Smooth muscle cell (in vitro differentiated cells): Measurements from ENCODE around the gene KRT38. TPM values are rescaled to one million over a fixed set of nuclear protein-coding genes. Genes with fewer than 3 reads are reported as not detected.

Experiments used
- DNase-seq: peaks from one replicate; lab custom pipeline; 2025; ENCODE audit not compliant: unreplicated experiment; lab: John Stamatoyannopoulos, UW
- H2AFZ ChIP-seq: fragments of 200-600 bp; sonication (generic); 2 replicates; pipeline ENCODE4 v1.6.0; 2016; ENCODE audit warnings: antibody characterized with exemption, low read depth, mild to moderate bottlenecking
- H3F3A ChIP-seq: fragments of 200-600 bp; sonication (generic); 2 replicates; pipeline ENCODE4 v1.6.0; 2017; ENCODE audit warnings: antibody characterized with exemption, low read depth
- H3K27ac ChIP-seq: fragments of 200-600 bp; sonication (generic); 2 replicates; pipeline ENCODE4 v1.5.1; 2016; ENCODE audit warnings: low read depth, mild to moderate bottlenecking
- H3K27me3 ChIP-seq: fragments of 200-600 bp; sonication (generic); 2 replicates; pipeline ENCODE4 v1.6.1; 2016; ENCODE audit warnings: low read depth, mild to moderate bottlenecking
- H3K36me3 ChIP-seq: fragments of 200-600 bp; sonication (generic); 2 replicates; pipeline ENCODE4 v1.5.1; 2016; ENCODE audit warnings: low read depth
- H3K4me1 ChIP-seq: fragments of 200-600 bp; sonication (generic); 2 replicates; pipeline ENCODE4 v1.5.1; 2016; ENCODE audit warnings: low read depth
- H3K4me2 ChIP-seq: fragments of 200-600 bp; sonication (generic); 2 replicates; pipeline ENCODE4 v1.6.0; 2016; ENCODE audit warnings: mild to moderate bottlenecking
- H3K4me3 ChIP-seq: fragments of 200-600 bp; sonication (generic); 2 replicates; pipeline ENCODE4 v1.5.1; 2016; ENCODE audit warnings: mild to moderate bottlenecking
- H3K79me2 ChIP-seq: fragments of 200-600 bp; sonication (generic); 2 replicates; pipeline ENCODE4 v1.6.0; 2016; ENCODE audit warnings: low read depth, mild to moderate bottlenecking
- H3K9ac ChIP-seq: fragments of 200-600 bp; sonication (generic); 2 replicates; pipeline ENCODE4 v1.6.0; 2016; ENCODE audit warnings: low read depth
- H3K9me3 ChIP-seq: fragments of 200-600 bp; sonication (generic); replicated peaks from 2 replicates; pipeline ENCODE4 v1.5.1; 2016; ENCODE audit warnings: low read depth
- H4K20me1 ChIP-seq: fragments of 200-600 bp; sonication (generic); 2 replicates; pipeline ENCODE4 v1.6.0; 2016; ENCODE audit warnings: low read depth
- WGBS: methylation state at CpG from one replicate; pipeline ENCODE4 v1.1.7; 2016; ENCODE audit warnings: low lambda C conversion rate; 5-methylcytosine and 5-hydroxymethylcytosine counted together
- polyA plus RNA-seq: library from polyadenylated mRNA; unstranded; fragments of >200 nt; fragmentation: Nextera tagmentation; extraction: Ambion mirVana; gene quantifications from 2 replicates; pipeline ENCODE4 v1.2.1, GENCODE V29; 2016
- total RNA-seq: library from RNA; depleted of rRNA; stranded (reverse); fragments of >200 nt; gene quantifications from 2 replicates; pipeline ENCODE4 v1.2.3, GENCODE V29; 2014
- TF ChIP-seq, protein P1 (sequence below): fragments of 200-600 bp; sonication (generic); IDR thresholded peaks from 2 replicates; pipeline ENCODE4 v1.5.1; 2017; ENCODE audit warnings: borderline replicate concordance, mild to moderate bottlenecking, antibody characterized with exemption; ENCODE audit not compliant: insufficient read depth, poor library complexity, severe bottlenecking

The KRT38 gene
- total and polyA plus RNA-seq, 2 experiments from 2014 or later: not detected

DNA sequence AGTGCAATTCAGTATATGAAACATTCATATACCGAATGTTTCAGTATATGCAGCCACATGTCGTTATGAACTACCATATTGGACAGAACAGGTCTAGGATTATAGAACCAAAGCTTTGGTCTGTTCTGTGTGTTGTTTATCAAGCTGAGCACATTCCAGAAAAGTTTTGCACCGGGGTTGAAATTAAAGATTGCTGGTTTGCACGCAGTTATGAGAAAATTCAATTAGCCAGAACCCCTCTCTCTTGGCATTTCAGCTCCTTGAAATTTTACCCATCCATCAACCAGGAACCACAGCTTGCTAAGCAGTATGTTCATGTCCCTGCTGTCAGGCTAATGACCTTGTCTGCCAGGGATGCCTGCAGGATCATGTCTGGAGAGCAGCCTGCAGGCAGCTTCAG is 16.9 kb upstream of the KRT38 start:
- Histone ChIP-seq H3K27me3 (no peaks in the 10 kb centered on the region), H3K9ac (no peak overlapping the region), H3K4me1 (no peaks in the 10 kb centered on the region), H3F3A (no peaks in the 10 kb centered on the region), H3K27ac (no peak overlapping the region), H4K20me1 (no peaks in the 10 kb centered on the region), H3K9me3 (no peaks in the 10 kb centered on the region), H3K4me3 (no peak overlapping the region), H3K36me3 (no peaks in the 10 kb centered on the region), H3K79me2 (no peaks in the 10 kb centered on the region), H3K4me2 (no peak overlapping the region), H2AFZ (no peak overlapping the region)
- 84% methylated on average over 4 of the region's 4 CpGs for WGBS
- no peak for DNase-seq
- TF ChIP-seq, protein P1, sequence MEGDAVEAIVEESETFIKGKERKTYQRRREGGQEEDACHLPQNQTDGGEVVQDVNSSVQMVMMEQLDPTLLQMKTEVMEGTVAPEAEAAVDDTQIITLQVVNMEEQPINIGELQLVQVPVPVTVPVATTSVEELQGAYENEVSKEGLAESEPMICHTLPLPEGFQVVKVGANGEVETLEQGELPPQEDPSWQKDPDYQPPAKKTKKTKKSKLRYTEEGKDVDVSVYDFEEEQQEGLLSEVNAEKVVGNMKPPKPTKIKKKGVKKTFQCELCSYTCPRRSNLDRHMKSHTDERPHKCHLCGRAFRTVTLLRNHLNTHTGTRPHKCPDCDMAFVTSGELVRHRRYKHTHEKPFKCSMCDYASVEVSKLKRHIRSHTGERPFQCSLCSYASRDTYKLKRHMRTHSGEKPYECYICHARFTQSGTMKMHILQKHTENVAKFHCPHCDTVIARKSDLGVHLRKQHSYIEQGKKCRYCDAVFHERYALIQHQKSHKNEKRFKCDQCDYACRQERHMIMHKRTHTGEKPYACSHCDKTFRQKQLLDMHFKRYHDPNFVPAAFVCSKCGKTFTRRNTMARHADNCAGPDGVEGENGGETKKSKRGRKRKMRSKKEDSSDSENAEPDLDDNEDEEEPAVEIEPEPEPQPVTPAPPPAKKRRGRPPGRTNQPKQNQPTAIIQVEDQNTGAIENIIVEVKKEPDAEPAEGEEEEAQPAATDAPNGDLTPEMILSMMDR: no peak

- H3K4me1 ChIP-seq: no peaks in the 10 kb centered on the region
- 71% methylated on average over 3 of the region's 3 CpGs for WGBS
Observed at GRCh38 chr17:41456204-41456603, 15.4 kb upstream of the KRT38 start.

DNA sequence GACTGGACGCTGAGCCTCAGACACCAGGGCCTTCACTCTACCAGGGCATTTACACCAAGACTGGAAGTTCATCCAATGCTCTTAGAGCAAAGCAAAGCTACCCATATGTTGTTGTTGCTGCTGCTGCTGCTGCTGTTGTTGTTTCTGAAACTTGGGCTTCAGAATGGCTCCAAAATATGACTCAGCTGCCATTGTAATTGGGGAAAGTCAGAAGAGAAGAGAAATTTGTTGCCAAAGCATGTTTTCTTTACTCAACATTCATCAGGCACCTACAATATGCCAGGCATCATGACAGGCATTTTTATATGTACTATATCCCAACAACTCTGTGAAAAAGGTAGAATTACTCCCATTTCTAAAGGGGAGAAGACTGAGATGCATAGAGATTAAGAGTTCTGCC is 14.5 kb upstream of the KRT38 start:
- Histone ChIP-seq H3F3A (no peaks in the 10 kb centered on the region), H3K27ac (no peak overlapping the region), H3K4me2 (no peak overlapping the region), H2AFZ (no peak overlapping the region), H3K4me1 (no peaks in the 10 kb centered on the region), H3K79me2 (no peaks in the 10 kb centered on the region), H3K9me3 (no peaks in the 10 kb centered on the region), H3K9ac (no peak overlapping the region), H3K36me3 (no peaks in the 10 kb centered on the region), H4K20me1 (no peaks in the 10 kb centered on the region), H3K4me3 (no peak overlapping the region), H3K27me3 (no peaks in the 10 kb centered on the region)
- no peak for DNase-seq
- 100% methylated on average over 1 of the region's 1 CpG for WGBS
- TF ChIP-seq, protein P1: no peak

More at GRCh38 chr17:41456204-41456603, 15.4 kb upstream of the KRT38 start:
- no peak for DNase-seq
- H3K27ac ChIP-seq: no peak overlapping the region
- no peak overlapping the region for H3K9ac ChIP-seq
- no peaks in the 10 kb centered on the region for H3K79me2 ChIP-seq
- no peak overlapping the region for H2AFZ ChIP-seq
- H3K4me3 ChIP-seq: no peak overlapping the region
- H3K36me3 ChIP-seq: no peaks in the 10 kb centered on the region
- no peaks in the 10 kb centered on the region for H3K9me3 ChIP-seq
- no peaks in the 10 kb centered on the region for H3F3A ChIP-seq
- TF ChIP-seq, protein P1: no peak
- H3K4me2 ChIP-seq: no peak overlapping the region
- H3K27me3 ChIP-seq: no peaks in the 10 kb centered on the region
- H4K20me1 ChIP-seq: no peaks in the 10 kb centered on the region

DNA sequence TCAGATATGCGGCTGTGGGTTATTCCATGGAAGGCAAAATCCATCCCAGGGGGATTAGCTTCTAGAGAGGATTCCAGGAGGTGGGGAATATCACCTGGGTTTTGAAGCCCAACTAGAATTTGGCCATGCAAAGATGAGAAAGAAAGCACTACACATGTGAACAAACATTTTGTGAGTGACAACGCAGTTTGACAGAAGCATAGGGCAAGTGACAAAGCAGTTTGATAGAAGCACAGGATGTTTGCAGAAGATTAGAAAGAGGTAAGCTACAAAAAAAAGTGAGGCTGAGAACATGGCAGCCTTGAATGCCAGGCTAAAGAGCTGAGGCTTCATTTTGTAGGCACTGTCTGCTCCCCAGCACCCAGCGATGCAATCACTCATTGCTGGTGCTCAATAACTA is 12.3 kb upstream of the KRT38 start:
- Histone ChIP-seq H2AFZ (no peak overlapping the region), H3K79me2 (no peaks in the 10 kb centered on the region), H3K4me2 (no peak overlapping the region), H4K20me1 (no peaks in the 10 kb centered on the region), H3K36me3 (no peaks in the 10 kb centered on the region), H3K27me3 (no peaks in the 10 kb centered on the region), H3K4me1 (no peaks in the 10 kb centered on the region), H3K9ac (no peak overlapping the region), H3K9me3 (no peaks in the 10 kb centered on the region), H3K27ac (no peak overlapping the region), H3F3A (no peaks in the 10 kb centered on the region), H3K4me3 (no peak overlapping the region)
- TF ChIP-seq, protein P1: no peak
- no peak for DNase-seq
- WGBS: 98% methylated on average over 3 of the region's 3 CpGs
